GM18520 (cell line): ENCODE measurements around the gene AURKA.
"Not testable (repeated sequence)": the region's sequence is repeated elsewhere in the genome, so short reads cannot be mapped to it uniquely, and the experiment has no call there.

Source experiments
- ATAC-seq: cut with Tn5 transposase; IDR thresholded peaks from one replicate; pipeline ENCODE4 v1.9.1; 2021; ENCODE audit not compliant: unreplicated experiment

AURKA gene

GRCh38 chr20:56391596-56392131 is 351 bp downstream of the AURKA start:
- ATAC-seq = peak; percentile 1

DNA sequence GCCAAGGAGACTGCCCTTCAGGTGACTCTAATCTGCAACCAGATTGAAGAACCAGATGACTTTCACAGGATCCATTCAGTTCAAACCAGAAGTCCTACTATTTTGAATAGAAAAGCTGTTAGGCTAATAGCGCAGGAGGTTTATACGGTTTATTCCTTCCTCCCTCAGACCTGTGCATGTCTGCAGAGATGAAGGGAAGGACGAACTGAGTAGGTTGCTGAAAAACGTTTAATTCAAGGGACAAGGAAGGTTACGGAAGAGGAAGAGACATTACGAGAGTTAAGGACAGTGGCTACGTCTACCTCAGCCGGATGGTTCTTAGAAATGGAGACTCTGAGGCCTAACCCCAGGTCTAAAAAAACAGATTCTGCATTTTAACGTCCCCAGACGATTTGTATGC is 978 bp downstream of the AURKA start:
- no peak for ATAC-seq

DNA sequence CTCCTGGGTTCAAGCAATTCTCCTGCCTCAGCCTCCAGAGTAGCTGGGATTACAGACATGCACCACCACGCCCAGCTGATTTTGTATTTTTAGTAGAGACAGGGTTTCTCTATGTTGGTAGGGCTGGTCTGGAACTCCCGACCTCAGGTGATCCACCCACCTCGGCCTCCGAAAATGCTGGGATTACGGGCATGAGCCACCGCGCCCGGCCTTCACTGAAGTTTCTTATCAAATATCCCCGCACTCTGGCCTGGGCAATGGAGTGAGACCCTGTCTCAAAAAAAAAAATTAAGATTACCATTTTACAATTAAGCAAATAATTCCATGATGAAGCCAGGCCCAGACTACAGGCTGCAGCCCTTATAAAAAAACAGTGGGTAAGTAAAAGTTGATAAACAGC is 1.6 kb downstream of the AURKA start:
- ATAC-seq = not testable (repeated sequence)

DNA sequence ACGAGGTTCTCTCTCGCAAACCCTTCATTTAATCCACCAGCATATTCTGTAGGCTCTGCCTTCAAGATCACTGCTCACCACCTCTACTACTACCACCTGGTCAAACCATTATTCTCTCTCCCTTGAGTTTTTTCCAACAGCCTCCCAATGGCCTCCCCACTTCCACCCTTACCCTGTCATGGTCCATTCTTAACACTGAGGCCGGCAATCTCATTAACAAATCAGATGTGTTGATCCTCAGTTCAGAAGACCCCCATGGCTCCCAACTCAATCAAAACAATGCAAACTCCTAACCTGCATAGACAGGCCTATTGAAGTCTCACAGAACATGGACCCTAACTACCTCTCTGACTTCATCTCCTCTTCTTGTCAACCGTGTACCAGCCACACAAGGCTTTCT is 2.2 kb downstream of the AURKA start:
- ATAC-seq = no peak

DNA sequence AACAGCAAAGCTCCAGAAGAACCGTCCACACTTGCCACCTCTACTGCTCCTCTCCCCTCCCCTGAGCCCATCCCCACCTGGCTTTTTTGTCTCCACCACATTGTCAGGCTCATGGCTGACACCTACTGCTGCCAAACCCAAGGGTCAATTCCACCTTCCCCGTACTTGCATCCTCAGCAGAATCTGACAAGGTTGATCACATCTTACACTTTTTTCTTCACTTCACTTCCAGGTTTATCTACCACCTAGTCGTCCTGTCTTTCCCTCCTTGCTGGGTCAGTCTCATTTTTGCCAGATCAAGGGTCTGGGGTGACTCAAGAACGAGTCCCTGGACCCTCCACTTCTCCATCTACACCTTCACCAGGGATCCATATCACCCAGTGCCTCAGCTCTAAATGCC is 3.1 kb downstream of the AURKA start:
- no peak for ATAC-seq

GRCh38 chr20:56386219-56386618 is 5.8 kb downstream of the AURKA start:
- ATAC-seq = no peak

DNA sequence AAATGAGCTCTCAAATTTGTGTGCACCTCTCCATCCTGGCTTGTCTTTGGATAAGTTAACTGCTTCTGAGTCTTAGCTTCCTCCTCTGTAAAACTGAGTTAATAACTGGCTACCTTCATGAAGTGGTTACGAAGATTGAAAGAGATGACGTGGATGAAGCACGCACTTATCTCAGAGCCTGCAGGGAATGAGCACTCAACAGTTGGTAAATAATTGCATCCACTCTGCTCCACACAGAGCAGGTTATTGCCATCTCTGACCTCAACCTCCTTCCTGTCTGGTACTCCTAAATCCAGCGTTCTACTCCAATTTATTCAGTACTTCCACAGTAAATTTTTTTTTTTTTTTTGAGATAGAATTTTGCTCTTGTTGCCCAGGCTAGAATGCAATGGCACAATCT is 6.9 kb downstream of the AURKA start:
- ATAC-seq = no peak

DNA sequence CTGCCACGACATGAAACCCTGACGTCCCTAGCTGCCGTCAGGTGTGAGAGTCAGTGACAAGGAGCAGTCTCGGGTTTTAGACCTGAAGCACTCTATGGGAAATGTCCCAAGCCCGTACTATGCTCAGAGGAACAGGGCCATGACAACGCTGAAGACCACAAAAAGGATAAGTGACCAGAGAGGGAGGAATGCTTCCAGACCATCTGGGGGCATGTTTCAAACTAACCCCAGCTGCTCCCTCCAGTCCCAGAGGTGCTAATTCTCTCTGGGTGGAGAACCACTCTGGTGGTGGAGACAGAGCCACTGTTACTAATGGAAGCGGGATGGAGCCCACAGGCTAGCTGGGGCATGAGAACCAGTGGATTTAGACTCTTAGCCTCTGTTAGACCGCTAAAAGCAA is 8.7 kb downstream of the AURKA start:
- ATAC-seq = no peak

DNA sequence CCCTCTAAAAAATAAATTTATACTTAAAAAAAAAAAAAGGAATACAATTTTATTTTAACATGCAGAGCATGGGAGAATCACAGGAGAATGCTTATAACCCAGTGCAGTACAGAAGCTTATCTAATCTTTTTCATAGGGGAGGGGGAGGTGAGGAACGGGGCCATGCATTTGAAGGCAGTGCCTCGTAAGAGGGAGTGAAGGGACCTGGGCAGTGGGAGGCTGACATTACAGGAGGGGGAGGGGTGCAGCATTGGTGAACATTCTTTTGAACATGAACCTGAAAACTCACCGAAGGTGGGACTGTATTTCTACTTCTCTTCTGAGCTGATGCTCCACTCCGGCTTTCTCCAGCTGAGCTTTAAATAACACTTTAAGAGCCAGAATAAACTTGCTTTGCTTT is 9.3 kb downstream of the AURKA start:
- no peak for ATAC-seq

DNA sequence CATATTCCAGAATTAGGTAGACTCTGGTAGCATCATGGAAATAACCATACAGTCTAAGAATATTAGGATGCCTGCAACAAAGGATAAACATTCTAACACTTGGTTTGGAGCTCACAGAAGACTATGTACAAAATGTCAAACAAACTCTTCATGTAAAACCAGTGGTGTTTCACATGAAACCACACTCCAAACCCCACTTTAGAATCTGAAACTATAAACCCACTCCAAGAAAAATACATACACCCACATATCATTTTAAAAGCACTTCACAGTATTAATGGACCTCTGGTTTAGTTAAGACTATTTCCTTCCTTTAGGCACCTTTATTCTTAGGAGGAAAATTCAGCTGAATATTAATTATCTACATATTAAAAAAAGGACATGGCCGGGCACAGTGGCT is 10.5 kb downstream of the AURKA start:
- ATAC-seq = no peak

DNA sequence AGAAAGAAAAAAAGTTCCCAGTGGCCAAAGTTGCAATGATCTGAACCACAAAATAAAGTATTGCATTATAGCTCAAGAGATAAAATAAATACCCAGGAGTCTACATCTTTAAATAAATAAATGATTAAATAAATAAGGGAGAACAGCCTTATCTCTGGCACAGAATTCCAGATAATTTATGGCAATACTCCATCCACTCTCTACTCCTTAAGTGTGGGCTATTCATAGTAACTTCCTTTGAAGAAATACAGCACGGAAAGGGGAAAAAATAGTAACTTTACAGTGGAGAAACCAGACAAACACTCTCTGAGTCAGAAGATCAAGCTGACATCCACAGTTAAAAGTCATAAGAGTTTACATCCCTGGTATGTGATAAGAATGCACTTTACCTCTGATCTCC is 11.6 kb downstream of the AURKA start:
- ATAC-seq = no peak

GRCh38 chr20:56378386-56378785 is 13.6 kb downstream of the AURKA start:
- ATAC-seq = no peak

DNA sequence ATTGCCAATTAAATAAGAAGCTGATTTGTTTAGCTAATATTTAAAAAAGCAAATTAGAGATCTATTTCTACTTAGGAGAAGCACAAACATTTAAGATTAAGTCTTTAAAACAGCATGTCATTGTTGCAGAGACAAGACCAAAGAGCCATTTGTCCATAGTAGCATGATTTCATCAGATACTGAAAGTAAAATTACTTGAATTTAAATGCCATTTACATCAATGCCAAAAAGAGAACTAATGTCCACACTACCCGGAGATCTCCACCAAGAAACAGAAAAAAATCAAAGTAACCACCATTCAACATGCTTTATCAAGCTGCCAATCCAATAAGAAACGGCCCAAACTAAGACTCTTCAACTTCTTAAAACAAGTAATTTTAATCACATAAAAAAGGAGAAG is 15.7 kb downstream of the AURKA start:
- ATAC-seq = no peak

DNA sequence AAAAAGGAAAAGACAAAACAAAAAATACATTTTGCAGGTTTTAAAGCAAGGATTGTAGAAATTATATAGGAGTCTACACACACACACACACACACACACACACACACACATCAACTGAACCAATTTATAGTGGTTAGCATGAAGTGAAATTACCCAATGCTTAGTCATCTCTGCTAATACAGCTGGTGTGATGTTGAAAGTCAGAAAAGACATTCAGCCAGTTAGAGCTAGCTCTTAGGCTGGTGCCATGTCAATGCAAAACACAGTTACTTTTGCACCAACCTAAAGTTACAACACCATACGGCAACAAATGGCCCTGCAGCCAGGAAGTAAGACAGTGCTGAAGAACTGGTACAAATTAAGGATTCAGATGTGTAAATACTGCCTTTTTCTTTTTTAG is 18.1 kb downstream of the AURKA start:
- peak; percentile 78 for ATAC-seq

- ATAC-seq = no peak
These were observed 19.2 kb downstream of the AURKA start for GRCh38 chr20:56372850-56373249.

GRCh38 chr20:56371977-56372376 is 20.0 kb downstream of the AURKA start:
- ATAC-seq = no peak

GRCh38 chr20:56369179-56369578 is 22.8 kb downstream of the AURKA start:
- no peak for ATAC-seq

DNA sequence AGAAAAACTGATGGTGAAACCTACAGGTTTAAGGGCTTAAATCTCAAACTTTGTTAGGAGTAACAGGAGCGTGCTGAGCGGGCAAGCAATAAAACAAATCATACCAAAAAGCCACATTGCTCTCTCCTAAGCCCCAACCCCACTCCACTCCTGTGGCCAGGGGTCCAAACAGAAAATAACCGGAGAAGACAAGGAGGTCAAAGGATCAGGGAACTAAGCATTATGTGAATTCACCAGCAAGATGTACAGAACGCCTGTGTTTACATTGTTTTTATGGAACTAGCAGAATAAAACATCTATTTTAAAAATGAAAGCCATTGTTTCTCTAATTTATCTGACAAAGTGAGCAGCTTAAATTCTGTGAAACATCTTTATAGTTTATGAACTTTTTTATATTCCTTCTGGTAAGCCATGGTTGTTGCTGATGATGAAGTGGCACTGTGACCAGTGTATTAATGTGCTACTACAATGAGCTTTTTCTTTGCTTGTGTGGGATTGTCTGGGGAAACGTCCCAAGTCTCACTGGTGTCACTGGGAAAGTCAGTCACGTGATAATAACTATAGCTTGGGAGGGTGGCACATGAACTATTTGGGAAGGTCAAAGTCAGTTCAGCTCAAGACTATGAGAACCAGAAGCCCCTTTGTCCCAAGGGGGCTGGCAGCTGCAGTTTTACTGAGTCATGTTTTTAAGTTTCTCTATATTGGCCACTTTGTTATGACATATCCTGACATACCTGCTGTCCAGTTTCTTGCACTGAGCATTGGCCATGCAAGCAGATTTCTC is 23.5 kb downstream of the AURKA start:
- ATAC-seq = no peak

GRCh38 chr20:56363491-56363890 is 28.5 kb downstream of the AURKA start:
- no peak for ATAC-seq

GRCh38 chr20:56362833-56363413 is 29.1 kb downstream of the AURKA start:
- no peak for ATAC-seq

GRCh38 chr20:56361900-56362299 is 30.1 kb downstream of the AURKA start:
- no peak for ATAC-seq

GRCh38 chr20:56360908-56361205 is 31.2 kb downstream of the AURKA start:
- ATAC-seq = no peak
